DMS53 (cell line): ENCODE results near the gene UCMA.

Source experiments
- DNase-seq: peaks from one replicate; lab custom pipeline; 2025; lab: John Stamatoyannopoulos, UW

UCMA gene

DNA sequence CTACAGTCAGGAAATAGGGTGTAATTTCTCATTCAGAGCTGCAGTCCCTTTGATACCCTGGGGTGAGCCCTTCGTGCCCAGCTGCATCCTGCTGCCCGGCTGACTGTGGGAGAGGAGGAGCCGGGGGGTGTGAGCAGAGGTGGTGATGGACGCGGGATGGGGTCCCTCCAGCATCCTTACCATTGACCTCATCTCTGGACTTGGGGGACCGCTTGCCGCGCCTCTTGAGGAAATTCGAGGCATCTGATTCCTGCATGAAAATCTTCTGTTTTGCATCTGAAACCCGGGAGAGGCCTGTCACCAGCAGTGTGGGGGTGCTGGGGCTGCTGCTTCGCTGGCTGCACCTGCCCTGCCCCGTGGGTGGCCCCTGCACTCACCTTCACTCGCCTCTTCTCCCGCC lies 816 bp downstream of the UCMA start:
- no peak for DNase-seq

DNA sequence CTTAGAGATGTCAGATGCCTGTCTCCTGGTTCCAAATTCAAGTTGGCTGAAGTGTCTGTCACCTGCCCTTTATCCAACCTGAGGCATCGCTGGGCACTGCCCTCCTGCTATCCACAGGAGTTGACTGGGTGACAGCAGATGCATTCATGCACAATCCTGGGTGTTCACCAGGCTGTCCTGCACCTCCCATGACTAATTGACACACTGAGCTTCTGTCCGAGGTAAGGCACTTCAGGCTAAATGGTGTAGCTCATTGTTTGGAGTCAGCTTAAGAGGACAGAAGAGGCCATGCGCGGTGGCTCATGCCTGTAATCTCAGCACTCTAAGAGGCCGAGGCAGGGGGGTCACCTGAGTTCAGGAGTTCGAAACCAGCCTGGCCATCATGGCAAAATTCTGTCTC lies 2.4 kb downstream of the UCMA start:
- DNase-seq, result peak; percentile 58

DNA sequence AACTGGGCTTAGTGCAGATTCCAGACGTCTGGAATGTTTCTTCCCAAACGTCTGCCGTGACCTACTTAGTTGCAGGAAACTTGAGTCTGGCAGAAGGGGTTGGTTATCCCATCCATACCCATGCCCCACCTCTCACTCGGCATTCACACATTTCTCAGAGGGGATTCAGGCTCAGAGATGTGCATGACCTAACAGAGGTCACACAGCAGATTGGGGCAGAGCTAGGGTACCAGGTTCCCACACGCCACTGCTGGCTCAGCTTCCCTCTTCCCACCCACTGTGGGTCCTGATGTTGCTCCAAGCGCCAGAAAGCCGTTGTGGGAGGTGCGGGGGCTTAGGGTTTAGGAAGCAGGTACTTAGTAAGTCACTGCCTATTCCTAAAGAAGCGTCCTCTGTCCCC lies 3.0 kb downstream of the UCMA start:
- DNase-seq, result no peak

DNA sequence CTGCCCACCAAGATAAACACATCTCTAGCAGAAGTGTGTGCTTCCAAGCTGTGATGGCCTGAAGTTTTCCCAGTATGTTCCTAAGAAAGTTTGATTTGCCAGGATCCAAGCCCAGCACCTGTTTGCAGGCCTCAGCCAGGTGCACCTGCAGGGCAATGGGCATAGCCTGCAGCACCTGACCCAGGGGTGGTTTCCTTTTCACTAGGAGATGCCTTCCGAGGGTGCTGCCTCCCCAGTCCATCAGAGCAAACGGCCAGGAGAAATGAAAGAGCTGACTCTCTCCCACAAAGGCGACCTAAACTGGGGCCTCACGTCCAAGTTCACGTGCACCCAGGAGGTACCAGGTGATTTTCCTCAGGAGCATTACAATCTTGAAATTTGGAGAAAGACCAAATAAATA lies 7.1 kb downstream of the UCMA start:
- no peak for DNase-seq

DNA sequence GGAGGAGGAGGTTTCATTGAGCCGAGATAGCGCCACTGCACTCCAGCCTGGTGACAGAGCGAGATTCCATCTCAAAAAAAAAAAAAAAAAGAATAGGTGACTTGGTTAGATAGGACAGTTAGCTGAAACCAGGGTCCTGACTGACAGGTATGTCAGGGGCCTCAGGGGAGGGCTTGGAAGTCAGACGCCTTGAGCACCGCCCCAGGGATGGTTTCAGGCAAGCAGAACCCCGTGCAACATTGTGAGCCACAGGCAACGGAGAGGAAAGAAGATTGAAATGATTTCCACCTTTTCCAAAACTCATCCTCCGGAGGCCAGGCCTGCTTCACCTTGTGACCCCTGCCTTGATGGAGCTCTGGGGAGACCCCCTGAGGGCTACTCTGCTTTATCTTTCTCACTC lies 8.6 kb downstream of the UCMA start:
- no peak for DNase-seq

DNA sequence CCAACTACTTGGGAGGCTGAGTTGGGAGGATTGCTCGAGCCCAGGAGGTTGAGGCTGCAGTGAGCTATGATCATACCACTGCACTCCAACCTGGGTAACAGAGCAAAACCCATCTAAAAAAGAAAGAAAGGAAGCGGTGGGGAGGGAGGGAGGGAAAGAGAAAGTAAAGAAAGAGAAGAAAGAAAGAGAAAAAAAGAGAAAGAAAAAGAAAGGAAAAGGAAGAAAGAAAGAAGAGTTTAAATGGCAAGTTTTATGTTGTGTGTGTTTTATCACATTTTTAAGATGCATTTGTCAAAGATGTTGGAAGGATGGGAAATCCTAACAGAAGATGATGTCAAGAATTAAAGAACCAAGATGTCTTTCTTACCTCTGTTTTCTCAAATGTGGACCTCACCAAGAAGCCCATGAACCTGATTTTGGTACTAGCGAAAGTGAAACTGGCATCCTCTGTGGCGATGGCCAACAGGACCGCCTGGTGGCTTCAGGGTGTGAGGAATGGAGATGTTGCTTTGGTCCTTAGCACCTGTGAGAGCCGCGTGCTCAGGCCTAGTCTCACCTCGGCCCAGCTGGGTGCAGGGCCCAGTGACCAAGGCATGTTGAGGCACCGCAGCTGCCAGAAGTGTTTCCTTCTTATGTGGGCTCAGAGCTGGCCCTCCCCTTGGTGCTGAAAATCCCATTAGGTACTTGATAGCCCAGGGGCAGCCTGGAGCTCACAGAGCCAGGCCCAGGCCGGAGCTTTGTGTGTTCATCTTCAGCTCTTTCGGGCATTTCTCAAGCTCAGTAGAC lies 9.8 kb downstream of the UCMA start:
- no peak for DNase-seq

DNA sequence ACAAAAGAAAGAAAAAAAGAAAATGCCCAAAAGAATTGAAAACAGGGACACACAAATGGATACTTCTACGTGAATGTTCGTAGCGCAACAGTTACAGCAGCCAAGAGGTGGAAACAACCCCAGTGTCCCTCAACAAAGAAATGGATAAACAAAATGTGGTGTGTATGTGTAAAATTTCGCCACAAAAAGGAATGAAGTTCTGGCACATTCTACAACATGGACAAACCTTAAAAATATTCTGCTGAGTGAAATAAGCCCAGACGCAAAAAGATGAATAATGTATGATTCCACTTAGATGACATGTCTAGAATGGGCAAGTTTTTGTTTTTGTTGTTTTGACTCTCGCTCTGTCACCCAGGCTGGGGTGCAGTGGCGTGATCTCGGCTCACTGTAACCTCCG lies 10.9 kb downstream of the UCMA start:
- no peak for DNase-seq

DNA sequence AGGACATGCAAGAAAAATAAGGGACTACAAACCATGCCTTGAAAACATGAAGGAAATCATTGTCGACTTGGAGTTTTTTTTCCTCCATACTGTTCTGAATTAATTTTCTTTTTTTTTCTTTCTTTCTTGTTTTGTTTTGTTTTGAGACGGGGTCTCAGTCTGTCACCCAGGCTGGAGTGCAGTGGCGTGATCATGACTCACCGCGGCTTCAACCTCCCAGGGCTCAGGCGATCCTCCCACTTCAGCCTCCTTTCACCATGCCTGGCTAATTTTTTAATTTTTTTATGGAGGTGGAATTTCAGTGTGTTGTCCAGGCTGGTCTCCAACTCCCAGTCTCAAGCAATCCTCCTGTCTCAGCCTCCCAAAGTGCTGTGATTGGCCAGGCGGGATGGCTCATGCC lies 11.6 kb downstream of the UCMA start:
- no peak for DNase-seq

DNA sequence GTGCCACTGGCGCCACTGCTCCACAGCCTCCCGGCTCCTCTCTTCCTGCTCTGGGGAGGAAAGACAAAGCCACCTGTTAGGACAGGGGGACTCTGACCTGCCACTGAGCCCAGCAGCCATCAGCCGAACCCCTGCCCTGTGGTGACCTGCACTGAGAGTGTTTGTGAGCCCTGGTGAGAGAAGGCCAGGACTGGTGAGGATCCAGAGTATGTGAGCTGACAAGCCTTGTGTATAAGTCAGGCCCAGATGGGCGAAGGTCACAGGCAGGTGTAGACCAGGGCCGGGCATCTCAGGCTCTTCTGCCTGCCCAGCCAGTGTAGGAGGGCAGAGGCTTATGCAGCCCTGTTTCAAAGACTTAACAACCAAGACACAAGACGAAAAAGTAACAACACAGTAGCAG lies 12.0 kb downstream of the UCMA start:
- DNase-seq, result no peak

DNA sequence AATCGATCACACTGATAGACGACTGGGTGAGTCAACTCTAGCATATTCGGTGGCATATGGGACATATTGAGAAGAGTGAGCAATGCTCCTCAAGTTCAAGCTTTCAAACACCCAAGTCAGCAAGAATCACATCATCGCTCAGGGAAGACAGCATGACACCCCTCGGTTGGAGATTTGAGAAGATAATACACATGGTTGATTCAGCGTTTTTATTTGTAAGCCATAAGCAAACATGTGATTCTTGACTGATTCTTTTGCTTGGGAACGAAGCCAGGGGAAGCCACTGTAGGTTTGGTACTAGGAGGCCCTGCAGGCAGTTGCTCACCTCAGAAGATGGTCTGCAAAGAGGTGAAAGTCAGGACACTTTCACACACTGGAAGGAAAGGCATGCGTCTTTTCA lies 12.6 kb downstream of the UCMA start:
- DNase-seq, result no peak

DNA sequence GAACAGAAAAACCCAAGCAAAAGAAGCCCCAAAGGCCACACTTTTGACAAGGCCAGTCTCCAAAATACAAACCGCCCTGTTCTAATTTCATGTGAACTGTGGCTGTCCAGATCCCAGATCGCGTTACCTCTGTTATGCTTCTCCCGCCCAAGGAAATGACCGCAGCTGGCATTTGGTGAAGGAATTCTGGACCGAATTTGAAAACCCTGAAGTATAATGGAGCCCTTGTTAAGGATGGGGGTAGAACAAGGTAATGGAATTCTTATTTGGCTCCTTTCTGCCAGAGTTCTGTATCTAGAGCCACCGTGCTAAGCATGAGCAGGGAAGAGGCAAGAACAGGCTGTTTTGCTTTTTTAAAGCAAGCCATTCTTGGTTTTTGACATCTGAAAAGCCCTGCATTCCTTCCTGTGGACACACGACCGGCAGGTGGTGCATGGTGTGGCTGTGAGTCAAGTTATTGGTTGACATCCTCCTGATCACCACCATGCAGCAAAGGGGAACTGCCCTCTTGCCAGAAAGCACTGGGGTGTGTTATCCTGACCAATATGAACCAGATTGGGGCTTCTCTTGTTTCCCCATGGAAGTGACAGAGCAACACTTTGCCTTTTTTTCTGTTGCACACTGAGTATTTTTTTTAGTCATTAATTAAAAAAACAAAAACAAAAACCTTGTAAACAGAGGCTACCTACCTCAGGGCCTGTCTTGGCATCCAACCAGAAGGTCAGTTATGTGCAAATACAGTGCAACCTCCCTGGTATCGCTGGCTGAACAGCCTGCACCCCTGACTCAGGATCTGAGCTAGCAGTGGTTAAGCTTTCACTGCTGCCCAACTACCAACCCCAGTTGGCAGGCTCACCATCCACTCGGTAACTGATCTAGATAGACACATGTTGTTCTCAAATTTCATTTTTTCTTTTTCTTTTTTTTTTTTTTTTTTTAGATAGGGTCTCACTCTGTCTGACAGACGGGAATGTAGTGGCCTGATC lies 14.2 kb downstream of the UCMA start:
- peak; percentile 80 for DNase-seq

DNA sequence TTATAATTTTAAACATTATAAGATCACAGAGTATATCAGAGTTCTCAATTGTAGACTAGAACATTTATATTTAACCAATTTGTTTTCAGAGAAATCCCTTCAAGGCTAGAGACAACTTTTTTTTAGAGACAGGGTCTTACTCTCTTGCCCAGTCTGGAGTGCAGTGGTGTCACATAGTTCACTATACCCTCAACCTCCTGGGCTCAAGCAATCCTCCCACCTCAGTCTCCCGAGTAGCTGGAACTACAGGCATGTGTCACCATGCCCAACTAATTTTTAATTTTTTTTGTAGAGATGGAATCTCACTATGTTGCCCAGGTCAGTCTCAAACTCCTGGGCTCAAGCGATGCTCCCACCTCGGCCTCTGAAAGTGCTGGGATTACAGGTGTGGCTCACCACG lies 15.3 kb downstream of the UCMA start:
- no peak for DNase-seq

DNA sequence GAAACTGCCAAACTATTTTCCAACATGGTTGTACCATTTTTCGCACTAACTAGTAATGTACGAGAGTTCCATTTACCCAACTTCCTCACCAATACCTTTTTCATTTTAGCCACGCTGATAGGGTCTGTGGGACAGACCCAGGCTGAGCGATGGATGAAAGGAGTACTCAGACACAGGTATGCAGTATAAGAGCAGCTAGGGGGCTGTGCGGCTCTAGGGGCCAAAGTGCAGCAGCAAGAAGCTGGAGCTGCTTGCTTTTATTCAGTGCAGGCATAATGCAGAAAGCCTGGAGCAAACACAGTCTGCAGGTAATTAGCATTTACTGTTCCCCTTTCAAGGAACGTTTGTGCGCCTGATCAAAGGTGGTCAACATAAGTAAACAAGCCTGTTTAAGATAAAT lies 21.0 kb downstream of the UCMA start:
- no peak for DNase-seq

DNA sequence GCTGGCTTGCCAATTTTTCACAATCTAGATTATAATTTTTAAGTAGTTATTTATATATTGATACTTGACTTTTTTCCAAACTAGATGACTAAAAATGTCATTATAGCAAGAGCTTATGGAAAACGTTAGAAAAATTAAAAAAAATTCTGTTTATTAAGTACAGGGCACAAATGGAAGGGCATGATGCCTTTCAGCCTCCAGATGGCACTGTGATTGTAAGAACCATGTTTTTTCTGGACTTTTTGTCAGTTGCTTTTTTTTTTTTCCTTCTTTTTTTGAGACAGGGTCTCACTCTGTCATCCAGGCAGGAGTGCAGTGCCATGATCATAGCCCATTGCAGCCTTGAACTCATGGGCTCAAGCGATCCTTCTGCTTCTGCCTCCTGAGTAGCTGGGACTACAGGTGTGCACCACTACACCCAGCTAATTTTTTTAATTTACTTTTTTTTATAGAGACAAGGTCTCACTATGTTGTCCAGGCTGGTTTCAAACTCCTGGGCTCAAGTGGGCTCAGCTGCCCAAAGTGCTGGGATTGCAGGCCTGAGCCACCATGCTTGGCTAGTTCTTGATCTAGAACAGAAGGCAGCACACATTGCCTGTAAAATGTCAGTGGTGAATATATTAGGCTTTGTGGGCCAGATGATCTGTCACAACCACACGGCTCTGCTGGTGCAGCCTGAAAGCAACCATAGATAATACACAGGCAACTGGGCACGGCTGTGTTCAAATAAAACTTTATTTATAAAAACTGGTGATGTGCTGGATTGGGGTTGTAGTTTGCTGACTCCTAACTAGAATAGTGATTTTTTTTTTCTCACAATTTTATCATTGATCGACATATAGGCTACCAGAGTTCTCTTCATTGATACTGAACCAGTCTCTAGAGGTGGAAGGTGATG lies 27.4 kb downstream of the UCMA start:
- DNase-seq, result peak; percentile 65

DNA sequence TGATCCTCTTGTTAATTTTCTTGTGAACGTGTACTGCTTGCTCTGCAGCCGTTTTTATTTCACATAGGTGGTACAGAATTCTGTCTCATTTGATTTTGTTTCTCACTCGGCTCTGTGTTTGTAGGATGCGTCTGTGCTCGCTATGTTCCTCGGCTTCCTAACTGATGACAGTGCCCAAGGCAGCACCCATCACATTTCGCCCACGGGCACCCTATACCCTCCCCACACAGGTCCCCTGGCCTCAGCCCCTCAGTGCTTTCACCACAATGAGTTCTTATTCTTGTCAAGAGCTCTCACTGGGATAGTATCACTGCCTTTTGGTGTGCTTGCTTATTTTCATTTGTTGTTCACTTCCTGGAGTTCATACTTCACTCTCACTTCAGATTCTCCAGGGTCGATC lies 28.1 kb downstream of the UCMA start:
- no peak for DNase-seq

DNA sequence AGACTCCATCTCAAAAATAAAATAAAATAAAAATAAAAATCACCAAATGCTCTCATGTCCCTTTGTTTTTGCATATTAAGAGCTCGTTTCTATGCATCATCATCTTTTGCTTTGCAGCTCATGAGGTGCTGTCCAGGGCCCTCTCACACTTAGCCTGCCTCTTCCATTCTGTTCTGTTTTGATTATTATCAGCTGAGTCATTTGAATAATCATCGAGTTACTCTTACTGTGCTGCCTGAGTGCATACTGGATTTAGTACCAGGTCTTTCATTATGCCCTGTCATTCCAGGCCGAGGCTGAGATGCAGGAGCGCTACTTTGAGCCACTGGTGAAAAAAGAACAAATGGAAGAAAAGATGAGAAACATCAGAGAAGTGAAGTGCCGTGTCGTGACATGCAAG lies 33.0 kb downstream of the UCMA start:
- DNase-seq, result no peak

DNA sequence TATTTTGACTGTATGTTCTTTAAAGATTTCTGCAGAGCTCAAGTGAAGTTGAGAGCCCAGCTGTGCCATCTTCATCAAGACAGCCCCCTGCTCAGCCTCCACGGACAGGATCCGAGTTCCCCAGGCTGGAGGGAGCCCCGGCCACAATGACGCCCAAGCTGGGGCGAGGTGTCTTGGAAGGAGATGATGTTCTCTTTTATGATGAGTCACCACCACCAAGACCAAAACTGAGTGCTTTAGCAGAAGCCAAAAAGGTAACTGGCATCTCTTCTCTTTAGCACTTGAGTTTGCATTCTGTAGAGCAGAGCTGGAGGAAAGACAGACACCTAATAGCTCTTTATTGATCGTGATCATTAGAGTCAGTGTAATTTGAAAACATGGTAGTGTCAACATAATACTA lies 39.2 kb downstream of the UCMA start:
- no peak for DNase-seq

DNA sequence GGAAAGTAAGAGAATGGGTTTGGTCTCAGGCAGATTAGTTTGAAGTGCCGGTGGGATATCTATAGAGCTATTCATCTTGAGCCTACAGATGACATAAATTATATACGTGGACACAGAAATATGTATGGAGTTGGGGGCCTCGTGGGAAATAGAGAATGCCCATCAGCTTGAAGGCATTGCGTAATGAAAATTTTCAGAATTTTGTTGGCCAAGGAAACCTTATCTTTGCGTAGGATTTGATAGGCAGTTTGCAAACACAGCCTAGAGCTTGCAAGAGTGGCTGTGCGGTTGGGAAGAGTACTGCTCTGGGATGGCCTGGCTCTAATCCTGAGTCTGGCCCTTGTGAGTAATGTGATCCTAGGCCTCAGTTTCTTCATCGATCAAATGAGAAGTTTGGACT lies 40.5 kb downstream of the UCMA start:
- DNase-seq, result no peak

DNA sequence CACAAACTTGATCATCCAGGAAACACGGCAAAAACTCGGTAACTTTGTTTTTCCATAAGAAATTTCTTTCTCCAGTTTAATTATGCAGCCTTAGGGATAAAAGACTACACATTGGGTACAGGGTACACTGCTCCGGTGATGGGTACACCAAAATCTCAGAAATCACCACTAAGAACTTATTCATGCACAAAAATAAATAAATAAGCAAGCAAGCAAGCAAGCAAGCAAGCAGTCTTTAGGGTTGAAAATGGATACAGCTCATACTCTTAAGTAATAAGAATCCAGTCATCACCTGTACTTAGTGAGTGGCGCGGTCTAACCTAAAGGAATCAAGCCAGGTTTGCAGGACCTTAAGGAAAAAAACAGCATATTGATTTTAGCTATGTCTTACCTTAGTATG lies 42.8 kb downstream of the UCMA start:
- DNase-seq, result no peak

DNA sequence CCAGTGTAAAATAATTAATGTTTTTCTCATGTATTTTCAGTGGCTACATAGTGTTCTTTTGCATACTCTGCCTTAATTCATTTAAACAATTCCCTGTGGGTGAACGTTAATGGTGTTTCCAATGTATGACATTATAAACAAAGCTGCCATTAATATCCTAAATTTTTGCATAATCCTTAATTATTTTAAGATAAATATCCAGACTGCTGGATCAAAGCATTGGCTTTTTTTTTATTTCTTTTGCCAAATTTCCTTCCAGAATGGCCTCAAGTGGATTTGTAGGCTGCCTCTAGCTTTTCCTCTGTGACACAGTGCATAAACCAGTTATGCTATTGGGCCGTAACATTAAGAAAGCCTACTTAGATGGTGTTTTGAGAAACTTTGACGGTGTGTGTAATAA lies 43.4 kb downstream of the UCMA start:
- no peak for DNase-seq

DNA sequence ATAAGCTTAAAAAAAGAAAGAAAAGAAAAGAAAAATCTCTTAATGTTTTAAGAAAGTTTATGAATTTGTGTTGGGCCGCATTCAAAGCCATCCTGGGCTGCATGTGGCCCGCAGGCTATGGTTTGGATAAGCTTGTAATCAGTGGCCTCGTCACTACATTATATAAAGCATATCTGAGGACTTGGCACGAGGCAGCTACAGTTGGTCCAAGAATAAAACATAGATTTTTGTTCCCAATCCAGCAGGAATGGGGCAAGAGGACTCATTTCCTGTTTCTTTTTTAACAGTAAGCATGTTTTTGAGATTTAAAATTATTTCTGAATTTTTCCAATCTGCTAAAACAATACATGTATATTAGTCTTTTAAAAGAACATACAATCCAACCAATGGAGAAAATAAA lies 44.2 kb downstream of the UCMA start:
- no peak for DNase-seq

DNA sequence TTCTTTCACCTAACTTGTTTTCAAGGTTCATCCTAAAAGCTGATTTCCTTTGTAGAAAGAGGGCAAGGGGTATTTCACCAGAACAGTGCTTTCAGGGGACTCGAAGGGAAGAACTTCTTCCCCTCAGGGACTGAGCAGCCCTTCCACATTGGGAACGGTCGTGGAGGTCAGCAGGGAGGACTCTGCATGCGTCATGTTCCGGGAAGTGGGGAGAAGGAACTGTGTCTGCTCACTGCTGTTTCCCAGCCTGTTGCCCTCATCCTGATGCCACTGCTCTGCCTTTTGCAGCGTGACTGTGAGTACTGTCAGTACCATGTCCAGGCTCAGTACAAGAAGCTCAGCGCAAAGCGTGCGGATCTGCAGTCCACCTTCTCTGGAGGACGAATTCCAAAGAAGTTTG lies 45.6 kb downstream of the UCMA start:
- no peak for DNase-seq
